GM18517 (cell line): ENCODE measurements around the gene ZNF619.

Experiments
- ATAC-seq: cut with Tn5 transposase; IDR thresholded peaks from one replicate; pipeline ENCODE4 v1.9.1; 2021; ENCODE audit warnings: mild to moderate bottlenecking, moderate library complexity; ENCODE audit not compliant: unreplicated experiment

Gene ZNF619

DNA sequence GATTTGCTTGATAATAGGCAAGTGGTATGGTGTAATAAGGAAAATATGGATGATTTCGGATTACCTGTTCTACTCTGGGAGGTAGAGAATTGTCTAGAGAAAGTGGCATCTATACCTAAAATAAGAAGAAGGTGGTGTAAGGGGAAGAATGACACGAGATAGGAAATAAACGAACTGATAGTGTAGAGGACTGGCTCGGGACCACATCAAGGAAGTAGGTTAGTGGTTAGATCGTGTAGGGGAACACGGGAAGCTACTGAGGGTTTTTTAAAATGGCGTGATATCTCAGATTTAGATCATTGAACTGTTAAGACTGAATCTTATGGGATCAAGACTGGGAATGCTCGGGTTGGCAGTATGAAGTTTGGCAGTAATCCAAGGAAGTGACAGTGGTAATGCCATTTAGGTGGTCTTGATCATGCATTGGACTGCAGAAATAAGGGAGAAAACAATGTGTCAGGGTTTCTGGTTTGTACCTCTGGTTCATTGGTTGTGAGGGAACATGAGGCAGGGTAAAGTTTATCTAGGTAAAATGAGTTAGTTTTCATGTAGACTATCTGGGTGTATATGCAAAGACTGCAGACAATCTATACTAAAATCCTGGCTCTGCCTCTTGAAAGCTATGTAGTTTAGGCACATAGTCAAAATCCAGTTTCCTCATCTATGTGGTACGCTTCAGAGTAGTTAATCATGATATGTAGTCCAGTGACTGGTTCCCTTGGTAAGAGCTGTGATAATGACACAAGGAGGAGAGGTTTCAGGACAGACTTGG, 12.4 kb upstream of the ZNF619 start:
- ATAC-seq, result no peak

DNA sequence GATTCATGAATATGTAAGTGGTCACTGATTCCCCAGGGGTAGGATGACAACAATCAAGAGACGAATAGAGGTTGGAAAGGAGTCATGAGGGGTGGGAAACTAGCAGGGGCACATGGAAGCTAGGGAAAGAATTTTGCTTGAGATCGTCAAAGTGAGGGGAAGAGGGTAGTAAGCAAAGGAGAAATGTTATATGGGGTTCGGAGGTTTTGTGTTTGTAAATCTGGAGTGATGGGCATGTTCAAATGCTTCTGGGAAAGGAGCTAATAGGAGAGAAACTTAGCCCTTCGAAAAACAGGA, 11.9 kb upstream of the ZNF619 start:
- ATAC-seq, result no peak

DNA sequence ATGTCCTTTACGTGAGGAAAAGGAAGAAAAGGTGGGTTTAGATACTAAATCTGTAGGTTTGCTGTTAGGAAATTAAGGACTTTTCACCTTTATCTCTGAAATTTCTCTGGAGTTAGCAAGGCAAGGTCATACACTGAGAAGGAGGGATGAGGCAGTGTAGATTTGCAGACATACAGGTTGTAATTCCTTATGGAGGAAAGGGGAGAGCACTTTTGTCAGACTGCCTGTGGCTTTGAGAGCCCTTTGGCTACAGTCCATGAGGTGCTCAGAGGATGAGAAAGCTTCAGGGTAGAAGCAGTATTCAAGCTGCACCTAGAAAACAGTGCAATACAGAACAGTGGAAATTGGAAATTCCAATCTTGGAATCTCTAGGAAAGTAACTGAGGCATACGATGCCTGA, 11.5 kb upstream of the ZNF619 start:
- no peak for ATAC-seq

DNA sequence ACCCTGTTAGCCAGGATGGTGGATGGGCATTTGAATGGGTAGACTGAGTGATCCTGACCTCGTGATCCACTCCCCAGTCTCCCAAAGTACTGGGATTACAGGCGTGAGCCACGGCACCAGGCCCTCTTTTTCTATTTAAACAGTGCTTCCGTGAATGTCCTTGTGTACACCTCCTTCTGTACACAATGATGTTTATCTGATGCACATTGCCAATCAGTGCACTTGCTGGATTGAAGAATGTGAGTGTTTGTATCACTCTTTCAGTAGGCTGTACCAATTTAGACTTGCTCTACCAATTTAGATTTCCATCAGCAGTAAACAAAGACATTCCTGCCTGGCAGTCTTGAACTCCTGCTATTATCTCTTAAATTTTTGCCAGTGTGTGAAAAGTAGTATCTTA, 8.9 kb upstream of the ZNF619 start:
- no peak for ATAC-seq

DNA sequence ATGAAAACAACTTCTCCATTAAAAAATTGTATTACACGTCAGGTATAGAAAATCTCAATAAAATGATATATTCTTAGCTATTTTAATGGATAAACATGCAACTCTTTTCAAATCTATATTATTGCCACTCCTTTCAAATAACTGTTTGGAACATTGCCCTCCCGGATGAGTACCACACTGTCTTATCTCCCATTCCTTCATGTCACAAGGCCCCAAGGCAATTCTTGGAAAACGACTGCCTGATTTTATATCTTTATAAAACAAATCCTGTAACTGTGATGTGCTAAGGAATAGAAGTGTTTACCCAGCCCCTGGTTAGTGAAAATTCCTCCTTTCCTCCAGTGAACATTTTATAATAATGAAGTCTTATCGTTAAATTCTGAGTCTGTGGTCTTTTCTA, 6.2 kb upstream of the ZNF619 start:
- ATAC-seq, result no peak

DNA sequence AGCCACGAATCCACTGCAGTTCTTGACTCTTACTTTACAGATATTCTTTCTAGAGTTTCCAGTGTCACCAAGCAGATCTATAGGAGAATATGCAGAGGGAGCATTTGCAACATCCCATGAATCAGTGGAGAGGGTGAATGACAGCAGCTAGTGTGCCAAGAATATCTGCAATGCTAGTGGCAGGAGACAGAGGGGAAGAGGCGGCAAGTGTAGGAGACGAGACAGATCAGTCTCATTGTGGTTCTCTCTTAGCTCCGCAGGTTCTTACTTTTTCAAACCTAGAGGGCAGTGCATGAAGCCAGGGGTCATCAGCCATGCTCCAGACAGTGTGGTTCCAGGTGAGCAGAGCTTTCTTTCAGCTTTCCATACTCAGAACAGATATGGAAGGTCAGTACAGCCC, 744 bp downstream of the ZNF619 start:
- ATAC-seq, result no peak

DNA sequence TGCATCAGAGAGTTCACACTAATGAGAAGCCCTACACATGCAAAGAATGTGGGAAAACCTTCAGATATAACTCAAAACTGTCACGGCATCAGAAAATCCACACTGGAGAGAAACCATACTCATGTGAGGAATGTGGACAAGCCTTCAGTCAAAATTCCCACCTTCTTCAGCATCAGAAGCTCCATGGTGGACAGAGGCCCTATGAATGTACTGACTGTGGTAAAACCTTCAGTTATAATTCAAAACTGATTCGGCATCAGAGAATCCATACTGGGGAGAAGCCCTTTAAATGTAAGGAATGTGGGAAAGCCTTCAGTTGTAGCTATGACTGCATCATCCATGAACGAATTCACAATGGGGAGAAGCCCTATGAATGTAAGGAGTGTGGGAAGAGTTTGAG, 10.2 kb downstream of the ZNF619 start:
- ATAC-seq, result no peak

DNA sequence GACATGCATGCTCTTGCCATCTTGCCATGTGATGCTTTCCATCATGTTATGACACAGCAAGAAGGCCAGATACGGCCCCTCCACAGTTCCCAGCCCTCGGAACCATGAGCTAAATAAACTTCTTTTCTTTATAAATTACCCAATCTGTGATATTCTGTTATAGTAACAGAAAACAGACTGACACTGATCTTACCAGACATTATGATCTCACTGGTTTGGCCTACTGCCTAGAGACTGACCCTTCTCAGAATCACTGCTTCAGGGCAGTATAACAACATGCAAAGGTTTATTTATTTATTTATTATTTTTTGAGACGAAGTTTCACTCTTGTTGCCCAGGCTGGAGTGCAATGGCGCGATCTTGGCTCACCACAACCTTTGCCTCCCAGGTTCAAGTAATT, 14.0 kb downstream of the ZNF619 start:
- ATAC-seq, result no peak

DNA sequence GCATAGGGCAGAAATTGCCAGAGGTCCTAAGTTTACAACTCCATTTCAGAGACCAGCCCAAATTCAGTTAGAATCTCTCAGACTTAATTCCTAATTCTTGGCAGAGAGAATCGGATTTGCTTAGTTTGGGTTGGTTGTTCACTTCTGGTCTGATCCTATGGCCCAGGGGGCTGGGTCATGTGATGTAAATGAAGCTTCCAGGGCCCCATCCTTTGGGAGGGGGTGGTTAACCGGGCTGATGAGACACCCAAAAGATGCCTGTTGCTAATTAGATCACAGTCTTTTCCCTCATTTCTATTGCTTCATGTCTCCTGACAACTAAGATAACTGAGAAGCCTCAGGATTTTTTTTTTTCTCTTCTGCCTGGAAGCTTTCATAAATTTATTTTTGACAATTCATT, 17.8 kb downstream of the ZNF619 start:
- no peak for ATAC-seq

DNA sequence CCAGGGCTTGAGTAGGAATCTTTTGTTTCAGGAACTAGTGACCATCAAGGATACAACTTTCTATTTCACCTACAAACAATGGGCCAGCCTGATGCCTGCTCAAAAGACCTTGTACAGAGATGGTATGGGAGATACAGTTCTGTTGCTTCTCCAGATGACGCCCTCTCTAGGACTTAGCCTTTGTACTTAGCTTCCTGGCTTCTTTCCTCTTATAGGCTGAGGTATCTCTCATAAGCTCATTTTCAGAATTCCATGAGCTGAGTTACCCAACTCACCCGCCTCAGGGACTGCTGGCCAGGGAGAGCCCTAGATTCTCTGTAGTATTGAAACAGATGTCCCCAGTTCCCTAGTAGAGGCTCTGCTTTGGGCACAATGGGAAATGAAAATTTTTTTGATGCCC, 20.4 kb downstream of the ZNF619 start:
- no peak for ATAC-seq

DNA sequence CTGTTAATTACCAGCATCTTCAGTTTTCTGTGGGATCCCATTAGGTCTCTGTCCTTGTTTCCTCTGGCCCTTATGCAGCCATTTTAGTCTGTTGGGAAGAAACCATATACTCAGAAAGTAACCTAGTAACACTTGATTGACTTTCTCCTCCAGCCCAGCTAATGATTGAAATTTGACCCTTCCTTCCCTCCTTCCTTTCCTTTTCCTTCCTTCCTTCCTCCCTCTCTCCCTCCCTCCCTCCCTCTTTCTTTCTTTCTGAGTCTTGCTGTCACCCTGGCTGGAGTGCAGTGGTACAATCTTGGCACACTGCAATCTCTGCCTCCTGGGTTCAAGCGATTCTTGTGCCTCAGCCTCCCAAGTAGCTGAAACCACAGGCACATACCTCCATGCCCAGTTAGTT, 23.0 kb downstream of the ZNF619 start:
- no peak for ATAC-seq

DNA sequence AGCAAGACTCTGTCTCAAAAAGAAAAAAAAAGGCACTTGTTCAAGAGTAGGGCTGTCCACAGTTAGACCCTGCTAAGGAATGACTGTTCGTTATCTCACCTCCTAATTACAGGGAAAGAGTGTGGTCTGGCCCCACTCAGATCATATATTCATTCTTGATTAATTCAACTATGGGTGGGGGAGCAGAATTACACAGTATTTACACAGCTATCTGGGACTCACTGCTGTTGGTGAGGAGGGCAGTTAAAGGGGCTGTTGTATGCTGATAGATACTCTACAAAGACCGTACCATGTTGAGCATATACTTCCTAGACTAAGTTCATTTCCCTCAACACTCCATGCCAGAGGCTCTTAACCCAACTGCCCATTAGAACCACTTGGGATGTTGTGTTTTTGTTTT, 25.1 kb downstream of the ZNF619 start:
- no peak for ATAC-seq

DNA sequence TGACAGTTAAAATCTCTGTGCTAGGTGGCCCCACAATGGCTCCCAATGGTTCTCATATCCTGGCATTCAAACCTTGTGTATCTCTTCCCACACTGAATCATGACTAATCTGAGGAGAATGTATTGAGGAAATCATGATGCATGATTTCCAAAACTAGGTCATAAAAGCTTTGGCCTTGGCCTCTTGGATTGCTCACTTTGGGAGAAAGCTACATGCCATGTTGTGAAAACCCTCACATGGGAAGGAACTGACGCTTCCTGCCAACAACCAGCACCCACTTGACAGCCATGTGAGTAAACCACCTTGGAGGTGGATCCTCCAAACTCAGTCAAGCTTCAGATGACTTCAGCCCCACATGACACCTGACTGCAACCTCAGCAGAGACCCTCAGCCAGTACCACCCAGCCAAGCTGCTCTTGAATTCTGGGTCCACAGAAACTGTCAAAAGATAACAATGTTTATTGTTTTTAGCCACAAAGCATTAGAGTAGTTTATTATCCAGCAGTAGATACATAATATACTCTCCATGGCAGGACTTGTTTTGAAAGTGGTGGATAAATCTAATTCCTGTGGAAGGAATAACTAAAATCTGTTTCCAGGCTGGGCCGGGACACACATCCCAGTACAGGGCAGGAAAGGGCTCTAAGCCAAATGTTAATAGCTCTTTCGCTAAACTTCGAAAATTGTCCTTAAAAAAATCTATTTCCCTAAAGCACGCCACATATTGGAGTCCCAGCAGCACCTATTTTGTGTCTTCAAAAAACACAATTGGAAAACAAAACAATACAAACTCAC, 27.9 kb downstream of the ZNF619 start:
- no peak for ATAC-seq

DNA sequence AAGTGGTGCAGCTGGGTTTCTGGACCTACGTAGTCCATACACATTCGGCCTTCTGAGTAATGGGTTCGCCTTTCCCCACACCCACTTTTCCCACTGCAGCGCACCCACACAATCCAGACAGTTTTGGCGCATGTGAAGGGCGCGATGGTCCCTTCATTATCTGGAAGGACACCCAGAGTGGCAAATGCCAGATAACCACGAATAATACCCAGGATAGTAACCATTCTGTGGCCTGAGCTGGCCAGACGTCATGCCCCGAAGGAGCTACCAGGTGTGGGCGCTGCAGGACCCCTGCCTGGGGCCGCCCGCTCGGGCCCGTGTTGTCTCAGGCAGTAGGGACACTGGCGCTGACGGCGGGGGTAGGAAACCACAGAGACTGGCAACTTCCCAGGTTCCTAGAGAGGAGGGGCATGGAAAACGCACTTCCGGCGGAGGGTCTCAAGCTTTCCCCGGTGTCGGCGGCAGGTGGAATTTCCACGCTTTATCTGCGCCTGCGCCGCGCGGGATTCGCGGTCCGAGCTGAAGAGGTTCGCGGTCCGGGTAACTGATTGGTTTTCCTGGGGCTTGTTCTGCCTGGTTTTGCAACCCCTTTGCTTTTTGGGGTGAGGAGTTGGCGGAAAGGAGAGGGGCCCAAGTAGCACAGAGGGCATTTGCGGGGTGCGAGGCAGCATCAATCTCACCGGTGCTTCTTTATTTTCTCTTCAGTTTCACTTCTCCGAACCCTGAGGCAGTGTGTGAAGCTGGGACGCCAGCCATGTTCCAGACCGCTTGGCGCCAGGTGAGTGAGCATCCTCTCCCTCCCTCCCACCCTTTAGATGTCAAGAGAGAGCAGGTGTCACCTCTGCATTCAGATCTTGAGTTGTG, 28.9 kb downstream of the ZNF619 start, which contains the start of gene ZNF620:
Gene ZNF620 (plus strand): TSS at position 441 of the 864 bp plus-strand sequence. CDS start 314 bp downstream, at position 755.
- peak; percentile 80 for ATAC-seq

DNA sequence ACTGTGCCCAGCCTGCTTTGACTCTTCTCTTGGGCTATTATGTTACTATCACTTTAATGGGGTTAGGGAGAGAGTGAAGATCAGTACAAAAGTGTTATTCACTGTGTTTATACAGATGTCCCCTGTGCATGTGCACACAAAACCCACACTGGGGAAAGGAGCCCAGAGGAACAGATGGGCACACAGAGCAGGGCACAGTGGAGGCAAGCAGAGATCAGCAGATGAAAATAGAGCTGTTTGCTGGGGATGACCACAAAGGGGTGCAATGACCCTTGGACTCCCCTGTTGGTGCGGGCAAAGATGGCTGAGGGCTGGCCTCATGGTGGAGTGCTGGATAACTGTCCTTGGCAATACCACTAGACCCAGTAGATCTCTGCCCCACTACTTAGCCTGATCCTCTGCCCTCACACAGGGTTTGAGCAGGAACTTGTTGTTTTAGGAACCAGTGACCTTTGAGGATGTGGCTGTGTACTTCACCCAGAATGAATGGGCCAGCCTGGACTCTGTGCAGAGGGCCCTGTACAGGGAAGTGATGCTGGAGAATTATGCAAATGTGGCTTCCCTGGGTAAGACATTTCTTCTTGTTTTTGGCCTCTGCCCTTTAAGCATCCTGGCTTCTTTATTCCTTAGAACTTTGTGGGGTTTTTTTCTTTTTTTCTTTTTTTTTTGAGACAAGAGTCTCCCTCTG, 34.3 kb downstream of the ZNF619 start:
- no peak for ATAC-seq

DNA sequence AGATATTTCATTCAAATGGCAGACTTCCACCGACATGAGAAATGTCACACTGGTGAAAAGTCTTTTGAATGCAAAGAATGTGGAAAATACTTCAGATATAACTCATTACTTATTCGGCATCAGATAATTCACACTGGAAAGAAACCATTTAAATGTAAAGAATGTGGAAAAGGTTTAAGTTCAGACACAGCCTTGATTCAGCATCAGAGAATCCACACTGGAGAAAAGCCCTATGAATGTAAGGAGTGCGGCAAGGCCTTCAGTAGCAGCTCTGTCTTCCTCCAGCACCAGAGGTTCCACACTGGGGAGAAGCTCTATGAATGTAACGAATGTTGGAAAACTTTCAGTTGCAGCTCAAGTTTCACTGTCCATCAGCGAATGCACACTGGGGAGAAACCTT, 39.3 kb downstream of the ZNF619 start:
- no peak for ATAC-seq

DNA sequence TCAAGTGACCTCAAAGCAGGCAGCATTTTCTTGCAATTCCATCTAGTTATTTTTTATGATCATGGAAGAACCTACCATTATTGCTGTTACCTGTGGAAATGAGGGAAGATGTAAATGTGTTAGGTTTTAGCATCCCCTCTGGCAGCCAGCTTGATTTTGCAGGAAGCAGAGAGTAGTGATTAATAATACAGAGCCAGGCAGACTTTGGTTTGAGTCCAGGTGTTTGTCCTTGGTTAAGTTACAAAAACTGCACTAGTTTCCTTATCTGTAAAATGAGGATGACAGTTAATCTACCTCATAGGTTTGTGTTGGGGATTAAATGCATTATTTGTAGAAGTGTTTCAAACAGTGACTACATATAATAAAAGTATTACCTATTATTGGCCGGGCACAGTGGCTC, 41.1 kb downstream of the ZNF619 start:
- ATAC-seq, result no peak

DNA sequence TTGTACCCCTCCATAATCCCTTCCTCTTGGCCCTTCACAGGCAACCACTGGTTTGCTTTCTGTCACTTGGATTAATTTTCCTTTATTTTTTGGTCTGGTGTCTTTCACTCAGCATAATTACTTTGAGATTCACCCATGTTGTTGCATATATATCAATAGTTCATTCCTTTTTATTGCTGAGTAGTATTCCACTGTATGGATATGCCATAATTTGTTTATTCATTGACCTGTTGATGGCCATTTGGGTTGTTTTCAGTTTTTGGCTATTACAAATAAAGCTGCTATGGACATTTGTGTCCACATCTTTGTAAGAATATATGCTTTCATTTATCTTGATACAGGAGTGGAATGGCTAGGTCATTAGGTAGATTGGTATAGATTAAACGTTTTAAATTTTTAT, 41.9 kb downstream of the ZNF619 start:
- ATAC-seq, result no peak

DNA sequence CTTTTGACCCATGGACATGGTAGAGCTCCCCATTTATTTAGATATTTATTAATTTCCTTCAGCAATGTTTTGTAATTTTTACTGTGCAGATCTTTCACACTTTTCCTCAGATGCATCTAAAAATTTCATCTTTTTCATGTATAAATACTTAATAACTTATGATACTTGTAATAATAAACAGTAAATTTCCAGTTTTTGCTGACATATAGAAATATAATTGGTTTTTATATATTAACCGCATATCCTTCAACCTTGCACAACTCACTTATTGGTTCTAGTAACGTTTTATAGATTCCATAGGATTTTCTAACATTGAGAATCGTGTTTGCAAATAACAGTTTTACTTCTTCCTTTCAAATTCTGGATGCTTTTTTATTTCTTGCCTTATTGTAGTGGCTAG, 44.3 kb downstream of the ZNF619 start:
- ATAC-seq, result no peak

DNA sequence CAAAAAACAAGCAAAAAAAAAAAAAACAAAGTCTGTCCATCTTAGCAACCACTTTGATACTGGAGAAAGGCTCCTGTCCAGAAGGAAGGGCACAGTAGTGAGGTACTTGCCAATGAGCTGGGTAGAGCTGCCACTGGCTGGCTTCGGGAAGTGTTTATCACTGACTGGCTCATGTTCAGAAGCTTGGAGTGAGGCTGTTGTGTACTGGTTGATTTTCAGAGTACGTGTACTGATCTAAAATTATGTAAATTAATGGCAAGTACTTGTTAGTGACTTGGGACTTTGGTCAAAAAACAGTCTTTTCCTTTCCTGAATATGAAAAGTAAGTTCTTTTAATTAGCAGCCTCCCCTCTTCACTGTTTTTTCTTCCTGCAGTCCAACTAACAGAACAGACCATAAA, 46.9 kb downstream of the ZNF619 start:
- no peak for ATAC-seq

DNA sequence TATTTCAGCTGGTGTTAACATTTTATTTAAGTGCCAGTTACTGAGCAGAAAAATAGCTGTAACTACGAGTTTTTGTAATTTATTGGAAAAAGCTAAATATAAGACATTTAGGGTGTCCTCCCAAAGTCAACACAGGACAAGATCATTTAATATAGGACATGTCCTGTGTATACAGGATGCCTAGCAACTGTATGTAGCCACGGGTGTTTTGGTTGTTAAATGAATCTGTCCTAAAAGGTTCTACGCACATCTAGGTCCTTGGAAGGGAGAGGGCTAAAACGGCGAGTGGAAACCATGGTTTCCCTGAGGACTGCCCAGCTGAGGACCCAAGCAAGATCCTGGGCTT, 47.3 kb downstream of the ZNF619 start:
- ATAC-seq, result peak; percentile 15
